Skeletal muscle tissue (tissue), 4 donors: Measurements from ENCODE around the gene PPM1N. TPM values are rescaled to one million over a fixed set of nuclear protein-coding genes. Genes with fewer than 3 reads are reported as not detected.

Source experiments
- H3K27ac ChIP-seq: one replicate; pipeline ENCODE4 v1.7.0; 2013; ENCODE audit warnings: mild to moderate bottlenecking, low read depth, low read length, inconsistent platforms
- H3K27me3 ChIP-seq, 3 donors: one replicate each; pipeline ENCODE4 v1.7.0; 2013; ENCODE audit warnings: low read length in 3 of 3; ENCODE audit not compliant: control insufficient read depth in 3 of 3, insufficient read depth in 3 of 3
- H3K36me3 ChIP-seq, 3 donors: one replicate each; pipeline ENCODE4 v1.7.0; 2013; ENCODE audit warnings: low read length in 3 of 3; ENCODE audit not compliant: control insufficient read depth in 3 of 3, insufficient read depth in 3 of 3
- H3K4me1 ChIP-seq, 3 donors: one replicate each; pipeline ENCODE4 v1.7.0; 2013; ENCODE audit warnings: low read length in 3 of 3, mild to moderate bottlenecking in 3 of 3; ENCODE audit not compliant: control insufficient read depth in 3 of 3, insufficient read depth in 3 of 3
- H3K4me3 ChIP-seq, 3 donors: one replicate each; pipeline ENCODE4 v1.7.0; 2013; ENCODE audit warnings: low read length in 3 of 3
- H3K9ac ChIP-seq, 3 donors: one replicate each; pipeline ENCODE4 v1.7.0; 2013; ENCODE audit warnings: low read length in 3 of 3, mild to moderate bottlenecking in 3 of 3, moderate library complexity in 2 of 3, low read depth in 1 of 3
- H3K9me3 ChIP-seq, 3 donors: one replicate each; pipeline ENCODE4 v1.7.0; 2013; ENCODE audit warnings: low read length in 3 of 3; ENCODE audit not compliant: control insufficient read depth in 3 of 3
- total RNA-seq: library from RNA; depleted of rRNA; stranded (reverse); fragments of >200 nt; gene quantifications from one replicate; pipeline ENCODE4 v1.2.3, GENCODE V29; 2014
- donor health status: Osteomylitis.

The PPM1N gene
- 0.52 TPM for total RNA-seq

- Histone ChIP-seq H3K36me3 (no peaks in the 10 kb centered on the region), H3K27me3 (peaks cover 7 to 39% (median 14%) of the 10 kb centered on the region in 3 donors), H3K4me1 (peaks cover 19 to 31% (median 28%) of the 10 kb centered on the region in 3 donors), H3K9me3 (no peaks in the 10 kb centered on the region), H3K27ac (no peak within 1 kb of the TSS), H3K9ac (peak within 1 kb of the TSS in 1 of 3 donors; percentile 40), H3K4me3 (peak within 1 kb of the TSS; percentile 11 to 61 (median 56))
Observed at GRCh38 chr19:45498411-45499195, at the start of gene PPM1N. PPM1N (plus strand) TSS chr19:45498443; CDS start chr19:45498473, 30 bp downstream.

DNA sequence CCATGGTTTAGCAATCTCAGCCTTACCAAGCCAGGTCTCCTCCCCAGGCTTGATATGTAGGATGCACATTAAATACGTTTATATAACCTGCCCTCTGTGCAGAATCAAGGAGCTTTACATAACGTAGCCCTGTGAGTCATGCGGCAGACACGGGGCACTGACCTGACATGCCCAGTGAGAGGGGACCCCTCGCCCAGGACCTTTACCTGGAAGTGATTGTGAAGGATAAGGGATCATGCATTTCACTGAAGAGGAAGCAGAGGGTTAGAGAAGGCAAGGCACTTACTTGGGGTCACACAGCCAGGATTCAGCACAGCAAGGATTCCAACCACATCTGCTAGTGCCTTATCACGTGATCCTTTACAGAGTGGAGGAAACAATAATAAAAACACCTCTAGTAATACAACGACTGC lies 49.4 kb upstream of the PPM1N start:
- no peaks in the 10 kb centered on the region for H3K27me3 ChIP-seq
- no peaks in the 10 kb centered on the region for H3K9me3 ChIP-seq
- H3K4me3 ChIP-seq: no peak overlapping the region
- H3K9ac ChIP-seq: no peak overlapping the region
- peaks cover 19 to 34% (median 22%) of the 10 kb centered on the region in 3 donors for H3K4me1 ChIP-seq
- H3K36me3 ChIP-seq: no peaks in the 10 kb centered on the region
- no peak overlapping the region for H3K27ac ChIP-seq

GRCh38 chr19:45450012-45450333 lies 48.3 kb upstream of the PPM1N start:
- H3K27me3 ChIP-seq: no peaks in the 10 kb centered on the region
- no peaks in the 10 kb centered on the region for H3K9me3 ChIP-seq
- H3K27ac ChIP-seq: peak overlapping the region; percentile 65
- H3K4me1 ChIP-seq: peaks cover 13 to 35% (median 17%) of the 10 kb centered on the region in 3 donors
- peak overlapping the region; percentile 64 to 73 (median 67) for H3K4me3 ChIP-seq
- H3K36me3 ChIP-seq: no peaks in the 10 kb centered on the region
- H3K9ac ChIP-seq: peak overlapping the region; percentile 54 to 66 (median 61)

GRCh38 chr19:45451131-45451849 lies 47.0 kb upstream of the PPM1N start:
- H3K27me3 ChIP-seq: no peaks in the 10 kb centered on the region
- no peaks in the 10 kb centered on the region for H3K36me3 ChIP-seq
- no peaks in the 10 kb centered on the region for H3K9me3 ChIP-seq
- H3K4me3 ChIP-seq: peak overlapping the region; percentile 75 to 80 (median 75)
- H3K27ac ChIP-seq: peak overlapping the region; percentile 81
- peaks cover 26 to 46% (median 30%) of the 10 kb centered on the region in 3 donors for H3K4me1 ChIP-seq
- H3K9ac ChIP-seq: peak overlapping the region; percentile 69 to 82 (median 77)

DNA sequence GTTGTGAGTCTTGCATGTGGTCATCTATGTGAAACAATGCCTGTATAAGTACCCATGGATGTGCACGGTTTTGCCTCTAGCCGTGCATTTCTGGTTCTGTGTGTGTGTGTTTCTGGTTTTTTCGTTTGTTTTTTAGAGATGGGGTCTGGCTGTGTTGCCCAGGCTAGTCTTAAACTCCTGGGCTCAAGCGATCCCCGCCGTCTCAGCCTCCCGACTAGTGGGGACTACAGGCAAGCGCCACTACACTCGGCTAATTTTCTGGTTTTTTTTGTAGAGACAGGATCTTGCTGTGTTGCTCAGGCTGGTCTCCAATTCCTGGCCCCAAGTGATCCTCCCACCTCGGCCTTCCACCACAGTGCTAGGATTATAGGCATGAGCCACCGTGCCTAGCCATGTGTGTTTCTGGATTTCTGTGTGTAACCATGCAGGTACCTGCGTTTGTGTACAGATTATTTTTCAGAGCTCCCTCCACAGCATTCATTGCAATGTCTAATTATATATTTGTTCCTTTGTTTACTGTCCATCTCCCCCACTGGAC lies 46.3 kb upstream of the PPM1N start:
- Histone ChIP-seq H3K4me3 (no peak overlapping the region), H3K4me1 (peaks cover 29 to 48% (median 32%) of the 10 kb centered on the region in 3 donors), H3K27me3 (no peaks in the 10 kb centered on the region), H3K9ac (no peak overlapping the region), H3K9me3 (no peaks in the 10 kb centered on the region), H3K27ac (peak overlapping the region; percentile 81), H3K36me3 (no peaks in the 10 kb centered on the region)

GRCh38 chr19:45455707-45456499 lies 42.3 kb upstream of the PPM1N start:
- H3K9me3 ChIP-seq: no peaks in the 10 kb centered on the region

GRCh38 chr19:45456500-45456815 lies 41.8 kb upstream of the PPM1N start:
- Histone ChIP-seq H3K9me3 (no peaks in the 10 kb centered on the region), H3K4me3 (peak overlapping the region in 1 of 3 donors; percentile 51), H3K36me3 (no peaks in the 10 kb centered on the region), H3K4me1 (peaks cover 19 to 33% (median 22%) of the 10 kb centered on the region in 3 donors), H3K27me3 (no peaks in the 10 kb centered on the region), H3K9ac (peak overlapping the region in 1 of 3 donors; percentile 86), H3K27ac (peak overlapping the region; percentile 94)

More at GRCh38 chr19:45455707-45456499, 42.3 kb upstream of the PPM1N start:
- H3K9ac ChIP-seq: peak overlapping the region; percentile 27 to 86 (median 69)
- no peaks in the 10 kb centered on the region for H3K27me3 ChIP-seq
- H3K36me3 ChIP-seq: no peaks in the 10 kb centered on the region
- H3K4me3 ChIP-seq: peak overlapping the region in 2 of 3 donors; percentile 51 to 63
- H3K4me1 ChIP-seq: peaks cover 24 to 38% (median 27%) of the 10 kb centered on the region in 3 donors
- H3K27ac ChIP-seq: peak overlapping the region; percentile 94

DNA sequence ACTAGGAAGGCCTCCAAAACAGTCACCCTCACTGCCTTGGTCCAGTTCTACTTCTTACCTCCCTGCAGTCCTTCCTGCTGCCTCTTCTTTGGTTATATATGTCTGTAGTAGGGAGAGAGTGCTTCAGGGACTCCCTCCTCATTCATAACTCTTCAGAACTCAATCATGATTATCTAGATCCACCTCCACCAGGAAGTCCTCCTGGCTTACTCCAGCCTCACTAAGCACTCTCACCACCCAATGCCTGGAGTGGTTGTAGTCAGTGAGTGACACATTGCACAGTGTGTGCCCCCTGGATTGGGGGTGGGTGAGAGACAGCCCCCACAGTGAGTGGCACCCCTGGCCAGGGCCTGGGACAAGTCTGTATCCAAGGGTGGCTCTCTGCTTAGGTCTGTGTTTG lies 40.5 kb upstream of the PPM1N start:
- no peaks in the 10 kb centered on the region for H3K9me3 ChIP-seq
- peaks cover 15 to 30% (median 21%) of the 10 kb centered on the region in 3 donors for H3K4me1 ChIP-seq
- H3K4me3 ChIP-seq: no peak overlapping the region
- no peak overlapping the region for H3K27ac ChIP-seq
- no peaks in the 10 kb centered on the region for H3K27me3 ChIP-seq
- H3K36me3 ChIP-seq: no peaks in the 10 kb centered on the region
- no peak overlapping the region for H3K9ac ChIP-seq

DNA sequence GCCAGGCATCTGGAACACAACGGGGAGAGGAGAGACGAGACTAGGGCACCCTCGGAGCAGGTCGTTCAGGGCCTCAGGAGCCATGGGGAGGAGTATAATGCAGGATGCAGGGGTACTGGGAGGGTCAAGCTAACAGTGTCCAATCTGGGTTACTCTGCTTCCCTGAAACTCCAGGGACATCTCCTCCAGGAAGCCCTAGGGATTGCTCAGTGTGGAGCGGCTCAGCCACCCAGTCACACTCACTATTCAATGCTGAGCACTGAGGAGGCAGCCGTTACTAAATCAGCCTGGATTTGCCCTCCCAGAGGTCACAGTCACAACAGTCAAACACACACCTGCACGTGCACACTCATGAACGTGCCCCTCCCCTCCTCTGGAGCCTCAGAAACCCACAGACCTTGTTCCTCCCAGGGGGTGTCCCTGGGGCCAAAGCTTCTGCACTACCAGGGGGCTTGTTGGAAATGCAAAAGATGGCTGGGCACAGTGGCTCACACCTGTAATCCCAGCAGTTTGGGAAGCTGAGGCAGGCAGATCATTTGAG lies 37.4 kb upstream of the PPM1N start:
- no peaks in the 10 kb centered on the region for H3K27me3 ChIP-seq
- H3K4me3 ChIP-seq: no peak overlapping the region
- no peak overlapping the region for H3K9ac ChIP-seq
- H3K27ac ChIP-seq: no peak overlapping the region
- H3K9me3 ChIP-seq: no peaks in the 10 kb centered on the region
- H3K36me3 ChIP-seq: no peaks in the 10 kb centered on the region
- H3K4me1 ChIP-seq: peaks cover 6 to 7% (median 6%) of the 10 kb centered on the region in 3 donors
